SIG-M5 treated with dmso at 0.1 percent for 504 hours (cell line): ENCODE data around the gene COMT.

Experiments used
- DNase-seq: peaks from one replicate; lab custom pipeline; 2025; ENCODE audit not compliant: unreplicated experiment; lab: John Stamatoyannopoulos, UW

COMT gene

DNA sequence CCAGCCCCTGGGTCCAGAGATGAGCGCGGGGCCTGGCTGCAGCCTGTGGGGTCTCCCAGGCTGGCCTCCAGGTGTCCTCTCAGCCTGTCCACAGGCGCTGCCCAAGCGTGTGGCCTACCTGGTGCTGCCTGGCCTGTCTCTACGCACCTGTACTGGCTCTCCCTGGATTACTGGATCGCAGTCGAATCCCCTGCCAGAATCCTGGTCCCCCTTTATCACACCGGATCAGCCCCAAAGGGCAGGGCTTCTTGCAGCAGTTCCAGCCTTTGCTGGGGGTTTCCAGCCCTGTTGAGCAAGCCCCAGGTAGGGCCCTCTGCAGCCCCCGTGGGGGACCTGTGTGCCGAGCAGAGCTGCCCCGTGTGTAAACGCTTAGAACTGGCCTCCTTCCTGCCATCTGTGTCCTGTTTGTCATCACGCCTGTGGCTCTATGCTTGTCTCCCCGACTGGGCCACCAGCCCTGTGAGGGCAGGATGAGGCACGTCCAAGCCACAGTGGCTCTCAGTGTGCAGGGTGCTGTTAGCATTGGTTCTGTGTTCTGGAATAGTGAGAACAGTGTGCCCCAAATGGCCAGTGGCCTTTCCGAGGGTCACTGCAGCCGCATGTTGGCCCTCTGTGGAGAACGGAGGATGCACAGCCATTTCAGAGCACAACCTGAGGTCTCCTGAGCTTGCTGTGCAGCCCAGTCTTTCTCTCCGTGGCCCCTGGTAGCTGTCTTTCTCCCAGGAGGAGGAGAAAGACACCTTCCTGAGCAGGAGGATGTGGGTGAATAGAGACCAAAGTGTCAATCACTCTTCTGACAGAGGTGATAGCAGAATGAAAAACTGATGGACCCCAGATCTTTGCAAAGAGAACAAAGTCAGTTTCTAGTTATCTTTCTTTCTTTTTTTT lies 13.9 kb downstream of the COMT start:
- no peak for DNase-seq

GRCh38 chr22:19957445-19957844 lies 15.9 kb downstream of the COMT start:
- no peak for DNase-seq

GRCh38 chr22:19958083-19959042 lies 16.8 kb downstream of the COMT start:
- no peak for DNase-seq

GRCh38 chr22:19959043-19959586 lies 17.5 kb downstream of the COMT start:
- DNase-seq = no peak

GRCh38 chr22:19959587-19960490 lies 18.3 kb downstream of the COMT start:
- DNase-seq = no peak

GRCh38 chr22:19960491-19961200 lies 19.1 kb downstream of the COMT start:
- no peak for DNase-seq

- DNase-seq = no peak
Observed at GRCh38 chr22:19961201-19961580, 19.6 kb downstream of the COMT start.

DNA sequence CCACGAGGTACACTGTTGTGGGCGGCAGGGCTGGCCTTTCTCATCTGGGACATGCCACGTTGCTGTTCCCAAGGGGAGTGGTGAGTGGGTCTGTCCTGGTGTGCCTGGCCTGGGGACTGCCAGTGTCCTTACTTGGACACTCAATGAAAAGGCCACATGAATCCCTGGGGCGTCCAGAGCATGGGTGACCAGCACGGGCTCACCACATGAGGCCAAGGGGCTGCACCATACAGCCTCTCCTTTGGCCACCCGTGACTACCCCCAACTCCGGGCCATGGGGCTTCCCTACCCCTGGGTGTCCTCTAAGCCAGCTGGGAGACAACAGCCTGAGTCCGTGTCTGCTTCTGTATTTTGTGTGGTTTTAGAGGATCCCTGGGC lies 20.3 kb downstream of the COMT start:
- no peak for DNase-seq

- DNase-seq = peak; percentile 65
Observed at GRCh38 chr22:19962246-19962908, 20.8 kb downstream of the COMT start.

GRCh38 chr22:19962909-19963806 lies 21.6 kb downstream of the COMT start:
- DNase-seq = peak; percentile 47

DNA sequence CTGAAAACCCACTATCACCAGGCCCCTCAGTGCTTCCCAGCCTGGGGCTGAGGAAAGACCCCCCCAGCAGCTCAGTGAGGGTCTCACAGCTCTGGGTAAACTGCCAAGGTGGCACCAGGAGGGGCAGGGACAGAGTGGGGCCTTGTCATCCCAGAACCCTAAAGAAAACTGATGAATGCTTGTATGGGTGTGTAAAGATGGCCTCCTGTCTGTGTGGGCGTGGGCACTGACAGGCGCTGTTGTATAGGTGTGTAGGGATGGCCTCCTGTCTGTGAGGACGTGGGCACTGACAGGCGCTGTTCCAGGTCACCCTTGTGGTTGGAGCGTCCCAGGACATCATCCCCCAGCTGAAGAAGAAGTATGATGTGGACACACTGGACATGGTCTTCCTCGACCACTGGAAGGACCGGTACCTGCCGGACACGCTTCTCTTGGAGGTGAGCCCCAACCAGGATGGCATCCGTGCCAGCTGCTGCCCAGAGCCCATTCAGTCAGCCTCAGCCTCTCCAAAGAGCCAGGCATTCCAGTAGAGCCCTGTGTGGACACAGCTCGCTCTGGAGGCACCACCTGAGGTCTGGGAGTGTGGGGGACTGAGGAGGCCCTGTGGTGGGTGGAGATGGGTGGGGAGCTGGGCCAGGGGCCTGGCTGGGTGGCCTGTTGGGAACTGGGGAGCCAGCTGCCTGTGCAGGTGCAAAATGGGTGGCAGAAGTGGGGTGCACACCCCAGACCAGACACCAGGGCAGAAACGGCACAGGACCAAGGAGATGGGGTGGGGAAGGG lies 22.5 kb downstream of the COMT start:
- DNase-seq = no peak

GRCh38 chr22:19964701-19965386 lies 23.3 kb downstream of the COMT start:
- no peak for DNase-seq

DNA sequence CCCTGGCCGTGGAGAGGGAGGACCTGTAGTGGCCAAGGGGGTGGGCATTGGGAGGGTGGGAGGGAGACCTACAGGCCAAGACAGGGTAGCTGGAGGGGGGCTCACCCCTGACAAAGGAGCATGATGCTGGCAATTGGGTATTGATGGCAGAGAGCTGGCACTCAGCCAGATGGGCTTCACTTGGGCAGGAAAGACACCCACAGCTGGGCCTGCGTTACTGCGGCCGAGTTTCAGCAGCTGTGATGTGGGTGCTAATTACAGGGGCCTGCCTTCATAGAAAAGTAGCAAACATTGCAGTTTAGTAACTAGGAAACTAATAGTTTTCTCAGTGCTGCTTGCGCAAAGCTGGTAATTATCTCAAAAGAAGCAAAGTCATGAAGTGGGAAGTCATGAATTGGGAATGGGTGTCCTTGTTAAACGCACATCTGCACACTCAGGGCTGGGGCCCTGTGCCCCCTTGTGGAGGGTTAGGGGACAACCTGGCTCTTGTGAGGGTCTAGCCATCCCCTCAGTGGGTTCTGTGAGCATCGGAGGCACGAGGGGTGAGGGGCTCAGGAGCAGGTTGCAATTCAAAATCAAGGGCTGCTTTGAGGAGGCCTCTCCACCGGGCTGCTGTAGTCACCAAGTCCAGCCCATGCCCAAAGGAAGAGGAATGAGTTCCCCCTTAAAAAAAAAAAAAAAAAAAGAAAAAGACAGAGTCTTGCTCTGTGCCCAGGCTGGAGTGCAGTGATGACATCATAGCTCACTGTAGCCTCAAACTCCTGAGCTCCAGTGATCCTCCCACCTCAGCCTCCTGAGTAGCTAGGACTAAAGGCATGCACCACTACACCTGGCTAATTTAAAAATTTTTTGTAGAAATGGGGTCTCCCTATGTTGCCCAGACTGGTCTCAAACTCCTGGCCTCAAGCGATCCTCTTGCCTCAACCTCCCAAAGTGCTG lies 24.5 kb downstream of the COMT start:
- peak; percentile 40 for DNase-seq

DNA sequence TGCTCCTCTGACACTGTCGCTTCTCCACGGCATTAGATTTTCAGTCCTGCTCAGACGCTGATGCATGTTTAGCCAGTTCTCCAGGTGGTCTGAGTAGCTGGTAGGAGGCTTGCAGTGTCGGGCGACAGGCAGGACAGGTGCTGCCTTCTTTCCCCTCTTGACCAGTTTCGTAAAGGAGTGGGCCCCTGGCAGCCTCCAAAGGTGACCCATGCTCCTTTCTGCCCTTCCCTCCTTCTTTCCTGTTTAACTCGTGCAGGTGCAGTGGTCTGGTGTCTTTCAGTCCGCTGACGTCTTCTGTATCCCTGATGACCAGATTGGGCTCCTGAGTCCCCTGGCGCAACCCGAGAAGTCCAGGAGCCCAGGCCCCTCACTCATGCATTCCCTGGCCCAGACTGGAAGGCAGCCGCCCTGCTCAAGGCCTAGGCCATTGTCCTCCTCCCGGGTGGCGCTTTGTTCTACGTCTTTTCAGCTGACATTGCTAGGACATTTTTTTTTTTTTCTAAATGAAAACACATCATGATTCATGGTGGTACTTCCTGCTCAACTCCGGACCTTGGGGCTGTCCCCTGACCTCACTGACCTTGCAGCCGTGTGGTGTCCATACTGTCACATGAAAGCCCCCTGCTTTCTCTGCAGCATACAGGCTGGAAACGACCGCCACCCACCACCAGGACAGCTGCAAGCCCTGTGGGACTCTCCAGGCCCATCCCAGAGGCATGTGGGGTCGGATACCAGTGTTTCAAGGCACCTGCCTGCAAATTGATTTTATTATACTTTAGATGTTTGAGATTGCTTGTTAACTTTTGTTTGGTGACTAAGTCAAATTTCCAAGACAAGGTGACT lies 25.6 kb downstream of the COMT start:
- no peak for DNase-seq

- no peak for DNase-seq
Observed at GRCh38 chr22:19967850-19968449, 26.4 kb downstream of the COMT start.
